ENCODE results near the gene CRYAB. TPM values are rescaled to one million over a fixed set of nuclear protein-coding genes. Genes with fewer than 3 reads are reported as not detected.
A peak's percentile ranks its signal among the peaks of the same experiment; 100 is the strongest.

The CRYAB gene
- polyA plus RNA-seq, 2 of the 4 experiments (the other 2 are of a cell fraction) = 1.1 to 25.3 TPM

GRCh38 chr11:111910676-111911562 lies 651 bp downstream of the CRYAB start:
- peaks cover 16% of the 10 kb centered on the region for H3K4me1 ChIP-seq
- no peak overlapping the region for H3K4me3 ChIP-seq
- TF ChIP-seq TFCP2L1 (CRISPR knock-in tag; IDR thresholded peaks at IDR 0.05) (no peak), HOXB13 (CRISPR knock-in tag; IDR thresholded peaks at IDR 0.05; ENCODE audit: low read depth) (no peak), RNF2 (IDR thresholded peaks at IDR 0.05; ENCODE audit: borderline replicate concordance, low read depth) (no peak), POLR2AphosphoS2 (conservative IDR thresholded peaks at IDR 0.05; ENCODE audit: low read length) (no peak), HOXA7 (CRISPR knock-in tag; IDR thresholded peaks at IDR 0.05) (no peak), HES2 (IDR thresholded peaks at IDR 0.05) (no peak)
- TF ChIP-seq, protein P1, sequence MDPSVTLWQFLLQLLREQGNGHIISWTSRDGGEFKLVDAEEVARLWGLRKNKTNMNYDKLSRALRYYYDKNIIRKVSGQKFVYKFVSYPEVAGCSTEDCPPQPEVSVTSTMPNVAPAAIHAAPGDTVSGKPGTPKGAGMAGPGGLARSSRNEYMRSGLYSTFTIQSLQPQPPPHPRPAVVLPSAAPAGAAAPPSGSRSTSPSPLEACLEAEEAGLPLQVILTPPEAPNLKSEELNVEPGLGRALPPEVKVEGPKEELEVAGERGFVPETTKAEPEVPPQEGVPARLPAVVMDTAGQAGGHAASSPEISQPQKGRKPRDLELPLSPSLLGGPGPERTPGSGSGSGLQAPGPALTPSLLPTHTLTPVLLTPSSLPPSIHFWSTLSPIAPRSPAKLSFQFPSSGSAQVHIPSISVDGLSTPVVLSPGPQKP (IDR thresholded peaks at IDR 0.05; ENCODE audit: low read depth, low read length) = no peak
- ATAC-seq = no peak
- no peak for DNase-seq (ENCODE audit: low read depth in 1 of 2, low spot score in 1 of 2)
- POLR2A ChIA-PET = interaction anchor here (1.0 to 1.1 kb wide), 2 partner anchors 15 to 16 kb away, joined by 4 to 5 read pairs; no protein-coding TSS in a partner anchor
- FAIRE-seq = no peak
- no peaks in the 10 kb centered on the region for H3K9me3 ChIP-seq
- H3K4me2 ChIP-seq = peak overlapping the region; percentile 55; the same call in 1 of the 3 replicates
- H3K27ac ChIP-seq = peak overlapping the region; percentile 49 to 61; a peak in 4 of 6 replicates
- CTCF ChIA-PET = interaction anchor here (1.1 kb wide), 1 partner anchor 21 kb away, joined by 3 read pairs; no protein-coding TSS in a partner anchor
- 86% methylated on average over 9 of the region's 9 CpGs for WGBS (ENCODE audit: missing lambda C conversion rate)

DNA sequence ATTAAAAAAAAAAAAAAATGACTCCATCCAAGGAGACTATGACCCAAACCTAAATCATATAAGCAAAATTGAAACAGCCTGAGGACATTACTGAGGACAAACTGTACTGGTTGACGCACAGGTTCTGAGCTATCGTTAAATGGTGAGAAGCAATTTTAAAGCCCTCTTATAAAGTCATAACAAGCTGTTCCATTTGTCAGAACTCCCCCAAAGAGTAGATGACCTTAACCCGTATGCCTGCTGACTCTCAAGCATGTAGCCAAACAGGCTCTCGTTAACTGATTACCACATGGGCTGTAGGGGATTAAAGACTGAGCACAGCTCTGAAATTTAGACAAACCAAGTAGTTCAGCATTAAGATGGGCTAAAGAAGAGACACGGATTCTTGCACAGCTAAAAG lies 2.2 kb downstream of the CRYAB start:
- Histone ChIP-seq H3K4me2 (no peak overlapping the region), H3K4me1 (peaks cover 16% of the 10 kb centered on the region), H3K9me3 (no peaks in the 10 kb centered on the region), H3K27ac (no peak overlapping the region), H3K4me3 (no peak overlapping the region)
- WGBS (ENCODE audit: missing lambda C conversion rate) = 81% methylated on average over 5 of the region's 5 CpGs
- ChIA-PET POLR2A (no interaction called here), CTCF (interaction anchor here (0.6 kb wide), 2 partner anchors 38 to 677 kb away, joined by 3 read pairs; partner anchors contain the start of gene ALG9)
- FAIRE-seq (no peak), ATAC-seq (no peak), DNase-seq (ENCODE audit: low read depth in 1 of 2, low spot score in 1 of 2) (no peak)
- TF ChIP-seq CBX8 (IDR thresholded peaks at IDR 0.05) (no peak), EP300 (IDR thresholded peaks at IDR 0.05) (no peak), POLR2A (IDR thresholded peaks at IDR 0.05; ENCODE audit: low read length) (no peak), RCOR1 (IDR thresholded peaks at IDR 0.05; ENCODE audit: low read depth, low read length) (no peak), NFE2L2 (conservative IDR thresholded peaks at IDR 0.05; ENCODE audit: low read length) (no peak), KDM1A (IDR thresholded peaks at IDR 0.05; ENCODE audit: low read depth) (no peak), CHD2 (IDR thresholded peaks at IDR 0.05; ENCODE audit: low read length, partially characterized antibody) (no peak), E2F6 (IDR thresholded peaks at IDR 0.05; ENCODE audit: borderline replicate concordance, low read depth) (no peak), ZSCAN20 (CRISPR knock-in tag; IDR thresholded peaks at IDR 0.05) (no peak), ZNF302 (CRISPR knock-in tag; IDR thresholded peaks at IDR 0.05) (no peak), RAD21 (conservative IDR thresholded peaks at IDR 0.05 in 1 of 2, IDR thresholded peaks at IDR 0.05 in 1 of 2) (no peak), BHLHE40 (IDR thresholded peaks at IDR 0.05; ENCODE audit: low read depth, low read length) (no peak), SREBF2 (IDR thresholded peaks at IDR 0.05) (no peak), POLR2AphosphoS2 (conservative IDR thresholded peaks at IDR 0.05; ENCODE audit: low read length) (no peak)
- TF ChIP-seq, protein P1 (IDR thresholded peaks at IDR 0.05; ENCODE audit: low read depth, low read length) = no peak

Data from A549 (cell line).